Upper lobe of left lung (tissue), 6 donors: ENCODE data around the gene MOB3C. TPM values are rescaled to one million over a fixed set of nuclear protein-coding genes. Genes with fewer than 3 reads are reported as not detected.
A peak's percentile ranks its signal among the peaks of the same experiment; 100 is the strongest.

ENCODE experiments used
- ATAC-seq, 2 donors: fragments of 200-7000 bp; cut with Tn5 transposase; one replicate each; pipeline ENCODE4 v1.9.1; 2022; ENCODE audit warnings: mild to moderate bottlenecking in 2 of 2, moderate library complexity in 2 of 2; ENCODE audit not compliant: low FRiP score in 2 of 2
- DNase-seq, 2 donors: peaks; one replicate each; pipeline ENCODE4 v3.0.0-alpha.2; 2019 to 2020
- H3K27ac ChIP-seq, 4 donors: fragments of 200-600 bp; sonication (generic); one replicate each; pipeline ENCODE4 v1.5.1; 2016 to 2019
- H3K27me3 ChIP-seq, 4 donors: fragments of 200-600 bp; sonication (generic); one replicate each; pipeline ENCODE4 v1.5.1; 2017 to 2019
- H3K36me3 ChIP-seq, 4 donors: fragments of 200-600 bp; sonication (generic); one replicate each; pipeline ENCODE4 v1.5.1; 2016 to 2019
- H3K4me1 ChIP-seq, 4 donors: fragments of 200-600 bp; sonication (generic); one replicate each; pipeline ENCODE4 v1.5.1; 2018 to 2019
- H3K4me3 ChIP-seq, 4 donors: fragments of 200-600 bp; sonication (generic); one replicate each; pipeline ENCODE4 v1.5.1; 2017 to 2019; ENCODE audit warnings: mild to moderate bottlenecking in 2 of 4, moderate library complexity in 1 of 4
- H3K9me3 ChIP-seq, 4 donors: fragments of 200-600 bp; sonication (generic); one replicate each; pipeline ENCODE4 v1.5.1; 2018 to 2019
- EP300 ChIP-seq, 4 donors: sonication (generic); formaldehyde crosslinking; IDR thresholded peaks; one replicate each; pipeline ENCODE4 v1.5.1; 2017; ENCODE audit warnings: antibody characterized with exemption in 4 of 4, control low read depth in 2 of 4
- POLR2A ChIP-seq, 4 donors: fragments of 450-650 bp; IDR thresholded peaks; one replicate each; pipeline ENCODE4 v1.5.1; 2016 to 2017; ENCODE audit warnings: antibody characterized with exemption in 4 of 4, mild to moderate bottlenecking in 2 of 4
- POLR2AphosphoS5 ChIP-seq, 2 donors: sonication (generic); formaldehyde crosslinking; IDR thresholded peaks; one replicate each; pipeline ENCODE4 v1.5.1; 2017; ENCODE audit warnings: antibody characterized with exemption in 2 of 2
- WGBS, 2 donors: methylation state at CpG; one replicate each; pipeline ENCODE4 v1.1.5; 2017 to 2018; 5-methylcytosine and 5-hydroxymethylcytosine counted together
- total RNA-seq, 6 donors: library from RNA; depleted of rRNA in 4 of 6; stranded (reverse); fragments of >200 nt in 4 of 6; gene quantifications; one replicate each; pipeline versions ENCODE4 v1.1.0 to v1.2.1, GENCODE V29; 2016 to 2021
- TF ChIP-seq, protein P1 (sequence below), 6 experiments: fragments of 450-650 bp in 4 of 6; fragments of 200-600 bp in 2 of 6; sonication (generic) in 2 of 6; IDR thresholded peaks; one replicate each; pipeline ENCODE4 v1.5.1; 2016 to 2019; ENCODE audit warnings: antibody characterized with exemption in 6 of 6
- donor health status: DM: no; HTN: no; CAD: no; lungs with moderate emphysema.
- donor health status: DM: no; HTN: yes; CAD: no; lungs with severe emphysema.

The MOB3C gene
- total RNA-seq, 6 donors from 2014 or later = 15.1 to 33.3 (median 22.2) TPM

DNA sequence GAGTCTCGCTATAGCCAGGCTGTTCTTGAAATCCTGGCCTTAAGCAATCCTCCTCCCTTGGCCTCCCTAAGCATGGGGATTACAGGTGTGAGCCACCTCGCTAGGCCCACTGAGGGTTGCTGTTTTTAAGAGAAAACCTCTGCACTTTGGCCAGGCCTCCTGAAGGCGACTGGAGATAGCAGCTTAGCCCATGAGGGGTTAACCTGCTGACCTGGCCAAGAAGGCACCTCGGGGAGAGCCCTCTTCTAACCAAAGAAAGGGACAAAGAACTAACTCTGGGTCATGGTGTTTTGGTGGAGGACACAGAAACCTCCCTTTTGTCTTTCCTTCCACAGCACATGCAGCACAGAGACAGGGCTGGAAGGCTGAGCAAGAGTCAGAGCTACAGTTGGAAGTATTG, 47.5 kb downstream of the MOB3C start:
- no peak overlapping the region for H3K4me3 ChIP-seq
- H3K4me1 ChIP-seq = no peaks in the 10 kb centered on the region
- 85 to 89% methylated on average over 4 of the region's 4 CpGs for WGBS, 2 donors
- H3K27ac ChIP-seq = no peak overlapping the region
- no peak for ATAC-seq
- no peak for TF ChIP-seq POLR2AphosphoS5 (IDR thresholded peaks at IDR 0.05)
- TF ChIP-seq, protein P1, sequence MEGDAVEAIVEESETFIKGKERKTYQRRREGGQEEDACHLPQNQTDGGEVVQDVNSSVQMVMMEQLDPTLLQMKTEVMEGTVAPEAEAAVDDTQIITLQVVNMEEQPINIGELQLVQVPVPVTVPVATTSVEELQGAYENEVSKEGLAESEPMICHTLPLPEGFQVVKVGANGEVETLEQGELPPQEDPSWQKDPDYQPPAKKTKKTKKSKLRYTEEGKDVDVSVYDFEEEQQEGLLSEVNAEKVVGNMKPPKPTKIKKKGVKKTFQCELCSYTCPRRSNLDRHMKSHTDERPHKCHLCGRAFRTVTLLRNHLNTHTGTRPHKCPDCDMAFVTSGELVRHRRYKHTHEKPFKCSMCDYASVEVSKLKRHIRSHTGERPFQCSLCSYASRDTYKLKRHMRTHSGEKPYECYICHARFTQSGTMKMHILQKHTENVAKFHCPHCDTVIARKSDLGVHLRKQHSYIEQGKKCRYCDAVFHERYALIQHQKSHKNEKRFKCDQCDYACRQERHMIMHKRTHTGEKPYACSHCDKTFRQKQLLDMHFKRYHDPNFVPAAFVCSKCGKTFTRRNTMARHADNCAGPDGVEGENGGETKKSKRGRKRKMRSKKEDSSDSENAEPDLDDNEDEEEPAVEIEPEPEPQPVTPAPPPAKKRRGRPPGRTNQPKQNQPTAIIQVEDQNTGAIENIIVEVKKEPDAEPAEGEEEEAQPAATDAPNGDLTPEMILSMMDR (IDR thresholded peaks at IDR 0.05) = no peak
- H3K36me3 ChIP-seq = peaks cover 0 to 71% (median 37%) of the 10 kb centered on the region in 4 donors
- no peaks in the 10 kb centered on the region for H3K9me3 ChIP-seq
- no peaks in the 10 kb centered on the region for H3K27me3 ChIP-seq
- DNase-seq = no peak

DNA sequence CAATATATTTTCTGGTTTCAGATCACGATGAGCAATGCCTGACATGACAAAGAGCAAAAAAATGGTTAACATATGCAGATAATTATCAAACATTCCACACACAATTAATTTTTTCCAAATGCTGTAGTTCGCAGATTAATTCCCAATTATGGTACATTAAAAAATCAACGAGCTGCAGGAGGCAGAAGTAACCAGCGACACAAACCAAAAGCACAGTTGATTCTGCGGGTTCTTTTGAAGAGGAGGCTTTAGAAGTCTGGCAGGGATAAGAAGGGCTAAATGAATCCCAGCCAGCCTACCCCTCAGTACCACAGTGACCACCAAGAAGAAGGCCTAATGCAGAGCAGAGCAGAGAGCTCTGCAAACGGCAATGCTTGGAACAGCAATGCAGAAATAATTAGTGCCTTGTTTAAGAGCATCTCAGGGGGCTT, 48.1 kb downstream of the MOB3C start:
- Histone ChIP-seq H3K4me3 (no peak overlapping the region), H3K9me3 (no peaks in the 10 kb centered on the region), H3K4me1 (no peaks in the 10 kb centered on the region), H3K27me3 (no peaks in the 10 kb centered on the region), H3K27ac (no peak overlapping the region), H3K36me3 (peaks cover 0 to 69% (median 37%) of the 10 kb centered on the region in 4 donors)
- ATAC-seq = no peak
- TF ChIP-seq, protein P1 (IDR thresholded peaks at IDR 0.05) = no peak
- TF ChIP-seq POLR2AphosphoS5 (IDR thresholded peaks at IDR 0.05) (no peak), EP300 (IDR thresholded peaks at IDR 0.05) (no peak), POLR2A (IDR thresholded peaks at IDR 0.05) (no peak)
- no peak for DNase-seq
- 95 to 96% methylated on average over 6 of the region's 6 CpGs for WGBS, 2 donors

DNA sequence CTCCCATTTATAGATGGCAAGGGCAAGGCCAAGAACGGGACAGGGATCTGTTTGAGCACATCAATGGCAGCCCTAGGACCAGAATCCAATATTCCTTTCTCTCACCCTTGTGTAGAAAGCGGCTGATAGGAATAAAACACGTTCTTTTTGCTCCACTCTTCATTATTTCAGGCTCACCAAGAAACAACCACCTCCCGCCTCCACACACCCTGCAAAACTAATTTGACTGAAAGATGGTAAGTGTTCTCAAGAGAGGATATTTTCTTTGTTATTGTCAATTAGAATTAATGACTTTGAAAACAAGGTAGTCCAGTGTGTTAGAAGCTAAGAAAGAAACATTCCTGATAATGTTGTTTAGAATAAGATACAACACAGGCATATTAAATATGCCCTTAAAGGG, 53.3 kb downstream of the MOB3C start:
- ATAC-seq (no peak), DNase-seq (no peak)
- 91% methylated on average over 4 of the region's 4 CpGs for WGBS, 2 donors
- Histone ChIP-seq H3K27me3 (no peaks in the 10 kb centered on the region), H3K4me3 (no peak overlapping the region), H3K36me3 (peaks cover 0 to 92% (median 71%) of the 10 kb centered on the region in 4 donors), H3K9me3 (no peaks in the 10 kb centered on the region), H3K27ac (no peak overlapping the region), H3K4me1 (no peaks in the 10 kb centered on the region)
- TF ChIP-seq POLR2A (IDR thresholded peaks at IDR 0.05) (no peak), POLR2AphosphoS5 (IDR thresholded peaks at IDR 0.05) (no peak), EP300 (IDR thresholded peaks at IDR 0.05) (no peak)
- TF ChIP-seq, protein P1 (IDR thresholded peaks at IDR 0.05) = no peak

DNA sequence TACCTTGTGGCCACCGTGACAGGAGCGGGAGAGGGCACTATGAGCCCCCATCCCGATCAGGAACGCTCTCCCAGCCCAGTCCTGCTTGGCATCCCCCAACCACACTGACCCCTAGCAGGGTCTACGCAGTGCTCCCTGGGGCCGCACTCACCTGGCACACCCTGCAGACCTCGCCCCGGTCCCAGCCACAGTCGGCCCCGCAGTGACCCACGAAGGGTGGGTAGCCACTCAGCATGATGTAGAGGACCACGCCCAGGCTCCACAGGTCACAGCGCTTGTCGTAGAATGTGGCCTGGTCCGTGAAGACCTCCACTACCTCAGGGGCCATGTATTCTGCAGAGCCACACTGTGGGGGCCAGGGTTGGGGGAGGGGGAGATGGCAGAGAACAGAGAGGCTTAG, 54.1 kb downstream of the MOB3C start:
- no peaks in the 10 kb centered on the region for H3K4me1 ChIP-seq
- peak in 1 of 2 donors; percentile 51 for DNase-seq
- 91 to 95% methylated on average over 15 of the region's 15 CpGs for WGBS, 2 donors
- no peak overlapping the region for H3K27ac ChIP-seq
- H3K27me3 ChIP-seq = no peaks in the 10 kb centered on the region
- H3K36me3 ChIP-seq = peaks cover 0 to 92% (median 70%) of the 10 kb centered on the region in 4 donors
- no peaks in the 10 kb centered on the region for H3K9me3 ChIP-seq
- TF ChIP-seq, protein P1 (IDR thresholded peaks at IDR 0.05) = no peak
- no peak for TF ChIP-seq POLR2A (IDR thresholded peaks at IDR 0.05)
- no peak for TF ChIP-seq EP300 (IDR thresholded peaks at IDR 0.05)
- no peak for TF ChIP-seq POLR2AphosphoS5 (IDR thresholded peaks at IDR 0.05)
- ATAC-seq = no peak
- no peak overlapping the region for H3K4me3 ChIP-seq

DNA sequence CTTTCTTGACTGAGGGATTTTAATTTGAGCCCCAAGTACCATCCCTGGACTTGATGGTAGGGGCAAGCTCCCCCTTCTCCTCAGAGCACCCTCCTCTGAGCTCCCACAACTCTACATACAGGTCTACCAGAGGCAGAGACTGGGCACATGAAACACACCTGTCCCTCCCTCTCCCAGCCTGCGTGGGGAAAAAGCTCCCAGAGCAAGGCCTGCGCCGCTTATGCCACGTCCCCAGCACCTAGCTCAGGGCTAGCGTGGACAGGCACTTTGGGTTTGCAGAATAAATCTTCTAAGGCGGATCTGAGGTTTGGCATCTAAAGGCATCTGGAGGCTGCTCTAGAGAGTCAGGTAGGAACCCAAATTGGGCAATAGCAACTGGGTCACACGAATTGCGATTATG, 57.6 kb downstream of the MOB3C start:
- Histone ChIP-seq H3K9me3 (no peaks in the 10 kb centered on the region), H3K4me3 (no peak overlapping the region), H3K27me3 (no peaks in the 10 kb centered on the region), H3K36me3 (peaks cover 0 to 58% (median 54%) of the 10 kb centered on the region in 4 donors), H3K4me1 (no peaks in the 10 kb centered on the region), H3K27ac (no peak overlapping the region)
- 92 to 97% methylated on average over 8 of the region's 8 CpGs for WGBS, 2 donors
- DNase-seq (no peak), ATAC-seq (no peak)
- TF ChIP-seq EP300 (IDR thresholded peaks at IDR 0.05) = no peak
- TF ChIP-seq, protein P1 (IDR thresholded peaks at IDR 0.05) = no peak
- TF ChIP-seq POLR2A (IDR thresholded peaks at IDR 0.05) = no peak
- TF ChIP-seq POLR2AphosphoS5 (IDR thresholded peaks at IDR 0.05) = no peak
